A549 (cell line): ENCODE results near the gene SRCAP. TPM values are rescaled to one million over a fixed set of nuclear protein-coding genes. Genes with fewer than 3 reads are reported as not detected.

Source experiments
- ATAC-seq, 2 experiments: fragments of 200-7000 bp in 1 of 2; fragments of >200 bp in 1 of 2; cut with Nextera tagmentation in 1 of 2; cut with Tn5 transposase in 1 of 2; 3 replicates each; pipeline versions ENCODE4 v1.8.0 to v1.9.1; 2018 to 2020; ENCODE audit warnings: mild to moderate bottlenecking in 1 of 2, moderate library complexity in 1 of 2
- CTCF ChIA-PET: fragments of 300-600 bp; sonication (Branson Sonifier 250); formaldehyde crosslinking; extraction: SDS; loops from one replicate; lab custom pipeline; 2021; ENCODE audit warnings: antibody characterized with exemption, inconsistent platforms; lab: Yijun Ruan, JAX
- POLR2A ChIA-PET: fragments of 350-600 bp; formaldehyde crosslinking; extraction: SDS; loops from one replicate; lab custom pipeline; 2021; ENCODE audit warnings: antibody characterized with exemption, inconsistent platforms; lab: Yijun Ruan, JAX
- DNase-seq, 2 experiments: peaks; one replicate each; pipeline versions ENCODE4 v3.0.0 to v3.0.0-alpha.2; 2011 to 2016; ENCODE audit warnings: low read depth in 1 of 2, low spot score in 1 of 2
- FAIRE-seq: peaks from 2 replicates; lab custom pipeline; 2011; peaks lifted over from hg19 to GRCh38; lab: Jason Lieb, UNC
- H3K27ac ChIP-seq, 2 experiments: fragments of >200 bp; sonication (Bioruptor Twin); formaldehyde crosslinking; 3 replicates each; pipeline ENCODE4 v1.5.1; 2016 to 2017
- H3K4me1 ChIP-seq: fragments of >200 bp; sonication (Bioruptor Twin); formaldehyde crosslinking; 3 replicates; pipeline ENCODE4 v1.6.1; 2016
- H3K4me2 ChIP-seq: fragments of >200 bp; sonication (Bioruptor Twin); formaldehyde crosslinking; 3 replicates; pipeline ENCODE4 v1.6.1; 2016
- H3K4me3 ChIP-seq: fragments of >200 bp; sonication (Bioruptor Twin); formaldehyde crosslinking; 3 replicates; pipeline ENCODE4 v1.5.1; 2016
- H3K9me3 ChIP-seq: fragments of >200 bp; sonication (Bioruptor Twin); formaldehyde crosslinking; 3 replicates; pipeline ENCODE4 v1.6.1; 2016
- BHLHE40 ChIP-seq: IDR thresholded peaks from 2 replicates; pipeline ENCODE4 v1.6.1; 2012; ENCODE audit warnings: low read depth, low read length, inconsistent platforms
- CBX8 ChIP-seq: fragments of 200-600 bp; sonication (generic); IDR thresholded peaks from 2 replicates; pipeline ENCODE4 v1.6.1; 2016
- CHD4 ChIP-seq: fragments of 200-600 bp; sonication (generic); IDR thresholded peaks from 2 replicates; pipeline ENCODE4 v1.6.1; 2016; ENCODE audit warnings: antibody characterized with exemption, mild to moderate bottlenecking, borderline replicate concordance
- EHMT2 ChIP-seq: fragments of 200-600 bp; sonication (generic); IDR thresholded peaks from 2 replicates; pipeline ENCODE4 v1.6.1; 2016; ENCODE audit warnings: antibody characterized with exemption, low read depth, mild to moderate bottlenecking, moderate library complexity
- ESRRA ChIP-seq: fragments of 150-350 bp; IDR thresholded peaks from 2 replicates; pipeline ENCODE4 v1.6.1; 2014; ENCODE audit warnings: mild to moderate bottlenecking, low read length, borderline replicate concordance
- HES2 ChIP-seq: fragments of >200 bp; sonication (Bioruptor Twin); formaldehyde crosslinking; IDR thresholded peaks from 2 replicates; pipeline ENCODE4 v1.6.1; 2016
- HMGXB4 ChIP-seq: fragments of 250-450 bp; sonication (Bioruptor Pico); IDR thresholded peaks from 2 replicates; pipeline ENCODE4 v1.5.0; 2021; ENCODE audit warnings: mild to moderate bottlenecking, moderate library complexity, borderline replicate concordance
- MAFK ChIP-seq: fragments of 450-650 bp; IDR thresholded peaks from 2 replicates; pipeline ENCODE4 v1.6.1; 2014; ENCODE audit not compliant: partially characterized antibody
- MAZ ChIP-seq: fragments of 150-350 bp; IDR thresholded peaks from 2 replicates; pipeline ENCODE4 v1.6.1; 2014; ENCODE audit warnings: antibody characterized with exemption, low read depth, low read length, borderline replicate concordance
- MYC ChIP-seq: IDR thresholded peaks from 2 replicates; pipeline ENCODE4 v1.6.1; 2012; ENCODE audit warnings: mild to moderate bottlenecking, inconsistent platforms, low read length, improper control_type of control experiment, borderline replicate concordance
- NFE2L2 ChIP-seq: fragments of 150-350 bp; conservative IDR thresholded peaks from 2 replicates; pipeline ENCODE4 v1.6.1; 2014; ENCODE audit warnings: low read length
- PBX3 ChIP-seq: IDR thresholded peaks from 2 replicates; pipeline ENCODE4 v1.6.1; 2012
- POLR2A ChIP-seq: IDR thresholded peaks from 2 replicates; pipeline ENCODE4 v1.6.1; 2012; ENCODE audit warnings: mild to moderate bottlenecking, low read length
- REST ChIP-seq: fragments of 200-600 bp; sonication (generic); IDR thresholded peaks from 2 replicates; pipeline ENCODE4 v1.6.1; 2016; ENCODE audit warnings: antibody characterized with exemption, mild to moderate bottlenecking, moderate library complexity
- SREBF2 ChIP-seq: fragments of 450-650 bp; IDR thresholded peaks from 2 replicates; pipeline ENCODE4 v1.6.1; 2014; ENCODE audit warnings: mild to moderate bottlenecking, moderate library complexity
- TFCP2L1 ChIP-seq: fragments of 250-450 bp; sonication (Bioruptor Pico); IDR thresholded peaks from 2 replicates; pipeline ENCODE4 v1.5.0; 2021; ENCODE audit warnings: mild to moderate bottlenecking
- whole genome bisulfite sequencing: methylation state at CpG from one replicate; pipeline ENCODE4 v1.1.6; 2017; ENCODE audit errors: missing lambda C conversion rate; 5-methylcytosine and 5-hydroxymethylcytosine counted together
- polyA plus RNA-seq, 4 experiments: library from polyadenylated mRNA; depleted of rRNA in 3 of 4; stranded (reverse); fragments of >200 nt; fragmentation: RNase III in 1 of 4; extraction: RNeasy Plus Mini Kit Qiagen cat#74134 plus additional on column Dnase treatment in 1 of 4; gene quantifications; 2 replicates in 3 of 4; 3 replicates in 1 of 4; pipeline ENCODE4 v1.2.3, GENCODE V29; 2011 to 2017

The SRCAP gene
- polyA plus RNA-seq, 2 of the 4 experiments (the other 2 are of a cell fraction): 6.2 to 19.9 TPM

GRCh38 chr16:30655815-30656347 lies 43.1 kb upstream of the SRCAP start:
- no peak for TF ChIP-seq POLR2A
- no peak for TF ChIP-seq MYC
- TF ChIP-seq TFCP2L1 (CRISPR knock-in tag): no peak
- TF ChIP-seq SREBF2: no peak
- no peak for TF ChIP-seq CBX8
- TF ChIP-seq EHMT2: no peak
- no peak for TF ChIP-seq REST
- TF ChIP-seq CHD4: no peak
- TF ChIP-seq ESRRA: no peak
- no peak for TF ChIP-seq MAZ
- POLR2A ChIA-PET: no interaction called here
- H3K4me2 ChIP-seq: no peak overlapping the region
- ATAC-seq: no peak
- H3K9me3 ChIP-seq: no peaks in the 10 kb centered on the region
- no peak overlapping the region for H3K4me3 ChIP-seq
- no peak overlapping the region for H3K27ac ChIP-seq
- no peak for DNase-seq
- FAIRE-seq: no peak
- H3K4me1 ChIP-seq: peaks cover 22% of the 10 kb centered on the region
- CTCF ChIA-PET: interaction anchor here (0.7 to 1.3 kb wide), 6 partner anchors 27 to 246 kb away, joined by 3 to 8 read pairs (median 4); partner anchors contain the start of gene DCTPP1
- 91% methylated on average over 12 of the region's 12 CpGs for WGBS

GRCh38 chr16:30656388-30656787 lies 42.6 kb upstream of the SRCAP start:
- TF ChIP-seq HMGXB4 (CRISPR knock-in tag) (no peak), BHLHE40 (no peak), HES2 (no peak)
- POLR2A ChIA-PET: no interaction called here
- Histone ChIP-seq H3K27ac (no peak overlapping the region), H3K9me3 (no peaks in the 10 kb centered on the region), H3K4me1 (peaks cover 27% of the 10 kb centered on the region), H3K4me3 (no peak overlapping the region), H3K4me2 (no peak overlapping the region)
- ATAC-seq (no peak), DNase-seq (no peak), FAIRE-seq (no peak)
- 94% methylated on average over 8 of the region's 8 CpGs for WGBS
- CTCF ChIA-PET: interaction anchor here (0.7 to 1.3 kb wide), 6 partner anchors 28 to 247 kb away, joined by 3 to 8 read pairs (median 4); partner anchors contain the start of gene DCTPP1

- DNase-seq: peak in 1 of 2 experiments; percentile 32
- ATAC-seq: peak; percentile 0 to 14; a peak in 4 of 6 replicates
- peak overlapping the region; percentile 89 for H3K4me2 ChIP-seq
- TF ChIP-seq MAFK: no peak
- TF ChIP-seq NFE2L2: no peak
- TF ChIP-seq PBX3: no peak
- no peak for FAIRE-seq
- no peaks in the 10 kb centered on the region for H3K9me3 ChIP-seq
- POLR2A ChIA-PET: interaction anchor here (0.5 kb wide), 1 partner anchor 37 kb away, joined by 3 read pairs; no protein-coding TSS in a partner anchor
- WGBS: 48% methylated on average over 26 of the region's 32 CpGs
- CTCF ChIA-PET: interaction anchor here (0.6 to 0.8 kb wide), 3 partner anchors 22 to 228 kb away, joined by 3 read pairs; partner anchors contain the start of gene DCTPP1
- H3K4me1 ChIP-seq: peaks cover 27% of the 10 kb centered on the region
- peak overlapping the region; percentile 49 for H3K4me3 ChIP-seq
- H3K27ac ChIP-seq: peak overlapping the region; percentile 81 to 84
These were observed 41.8 kb upstream of the SRCAP start for GRCh38 chr16:30656974-30657865.
